Measurements from ENCODE around the gene STAT6.

Gene STAT6

GRCh38 chr12:57099047-57099714 is 12.0 kb downstream of the STAT6 start:
- Histone ChIP-seq H3K9ac (ENCODE audit: low read depth, low read length, poor library complexity, severe bottlenecking) (no peak overlapping the region), H3K36me3 (ENCODE audit: insufficient read depth, low read length) (peaks cover 9% of the 10 kb centered on the region; the same call in 1 of the 2 replicates), H2AFZ (ENCODE audit: low read length) (no peak overlapping the region), H3K79me2 (ENCODE audit: insufficient read depth, low read length) (no peaks in the 10 kb centered on the region), H3K4me1 (ENCODE audit: insufficient read depth, low read length, poor library complexity, severe bottlenecking) (peaks cover 8% of the 10 kb centered on the region), H3K27me3 (ENCODE audit: insufficient read depth, low read length, poor library complexity, severe bottlenecking) (no peaks in the 10 kb centered on the region), H4K20me1 (ENCODE audit: insufficient read depth, low read length, poor library complexity, severe bottlenecking) (no peaks in the 10 kb centered on the region), H3K9me2 (replicated peaks; ENCODE audit: low read depth, low read length) (no peaks in the 10 kb centered on the region), H3K4me2 (ENCODE audit: low read depth, low read length, poor library complexity, severe bottlenecking) (no peak overlapping the region), H3K4me3 (ENCODE audit: low read length, poor library complexity, severe bottlenecking) (no peak overlapping the region), H3F3A (ENCODE audit: low read depth) (no peaks in the 10 kb centered on the region), H3K9me3 (ENCODE audit: insufficient read depth, low read depth, low read length) (no peaks in the 10 kb centered on the region)
- no peak for TF ChIP-seq CTCF (conservative IDR thresholded peaks at IDR 0.05; ENCODE audit: low read length)
- TF ChIP-seq EZH2phosphoT487 (IDR thresholded peaks at IDR 0.05; ENCODE audit: borderline replicate concordance): no peak

GRCh38 chr12:57098546-57098945 is 12.6 kb downstream of the STAT6 start:
- no peak for TF ChIP-seq CTCF (conservative IDR thresholded peaks at IDR 0.05; ENCODE audit: low read length)
- no peak for TF ChIP-seq EZH2phosphoT487 (IDR thresholded peaks at IDR 0.05; ENCODE audit: borderline replicate concordance)
- Histone ChIP-seq H2AFZ (ENCODE audit: low read length) (no peak overlapping the region), H3K9ac (ENCODE audit: low read depth, low read length, poor library complexity, severe bottlenecking) (no peak overlapping the region), H3K9me2 (replicated peaks; ENCODE audit: low read depth, low read length) (no peaks in the 10 kb centered on the region), H3F3A (ENCODE audit: low read depth) (no peaks in the 10 kb centered on the region), H3K9me3 (ENCODE audit: insufficient read depth, low read depth, low read length) (no peaks in the 10 kb centered on the region), H4K20me1 (ENCODE audit: insufficient read depth, low read length, poor library complexity, severe bottlenecking) (peaks cover 3% of the 10 kb centered on the region), H3K4me3 (ENCODE audit: low read length, poor library complexity, severe bottlenecking) (no peak overlapping the region), H3K4me1 (ENCODE audit: insufficient read depth, low read length, poor library complexity, severe bottlenecking) (peaks cover 8% of the 10 kb centered on the region), H3K27me3 (ENCODE audit: insufficient read depth, low read length, poor library complexity, severe bottlenecking) (no peaks in the 10 kb centered on the region), H3K36me3 (ENCODE audit: insufficient read depth, low read length) (peaks cover 5% of the 10 kb centered on the region; the same call in 1 of the 2 replicates), H3K79me2 (ENCODE audit: insufficient read depth, low read length) (no peaks in the 10 kb centered on the region), H3K4me2 (ENCODE audit: low read depth, low read length, poor library complexity, severe bottlenecking) (no peak overlapping the region)

GRCh38 chr12:57097554-57097835 is 13.7 kb downstream of the STAT6 start:
- no peaks in the 10 kb centered on the region for H3F3A ChIP-seq (ENCODE audit: low read depth)
- H3K4me3 ChIP-seq (ENCODE audit: low read length, poor library complexity, severe bottlenecking): no peak overlapping the region
- no peaks in the 10 kb centered on the region for H3K9me3 ChIP-seq (ENCODE audit: insufficient read depth, low read depth, low read length)
- TF ChIP-seq EZH2phosphoT487 (IDR thresholded peaks at IDR 0.05; ENCODE audit: borderline replicate concordance) (no peak), CTCF (conservative IDR thresholded peaks at IDR 0.05; ENCODE audit: low read length) (no peak)
- no peaks in the 10 kb centered on the region for H3K27me3 ChIP-seq (ENCODE audit: insufficient read depth, low read length, poor library complexity, severe bottlenecking)
- H3K4me2 ChIP-seq (ENCODE audit: low read depth, low read length, poor library complexity, severe bottlenecking): no peak overlapping the region
- no peaks in the 10 kb centered on the region for H3K9me2 ChIP-seq (replicated peaks; ENCODE audit: low read depth, low read length)
- H3K36me3 ChIP-seq (ENCODE audit: insufficient read depth, low read length): peaks cover 5% of the 10 kb centered on the region; the same call in 1 of the 2 replicates
- no peak overlapping the region for H3K9ac ChIP-seq (ENCODE audit: low read depth, low read length, poor library complexity, severe bottlenecking)
- H2AFZ ChIP-seq (ENCODE audit: low read length): no peak overlapping the region
- H3K4me1 ChIP-seq (ENCODE audit: insufficient read depth, low read length, poor library complexity, severe bottlenecking): peaks cover 8% of the 10 kb centered on the region
- H3K79me2 ChIP-seq (ENCODE audit: insufficient read depth, low read length): no peaks in the 10 kb centered on the region
- peaks cover 6% of the 10 kb centered on the region for H4K20me1 ChIP-seq (ENCODE audit: insufficient read depth, low read length, poor library complexity, severe bottlenecking)
